H1 (cell line): Measurements from ENCODE around the gene MYBPC3. TPM values are rescaled to one million over a fixed set of nuclear protein-coding genes. Genes with fewer than 3 reads are reported as not detected.

Source experiments
- RAD21 ChIP-seq, 2 experiments: IDR thresholded peaks in 1 of 2; conservative IDR thresholded peaks in 1 of 2; 2 replicates each; pipeline ENCODE4 v1.6.1; 2011; ENCODE audit warnings: low read depth in 2 of 2, low read length in 2 of 2, improper control_type of control experiment in 1 of 2, inconsistent platforms in 1 of 2, mild to moderate bottlenecking in 1 of 2, moderate library complexity in 1 of 2
- RXRA ChIP-seq: IDR thresholded peaks from 2 replicates; pipeline ENCODE4 v1.6.1; 2011; ENCODE audit warnings: low read depth, mild to moderate bottlenecking, low read length, moderate library complexity; ENCODE audit not compliant: insufficient read depth
- polyA plus RNA-seq, 7 experiments: library from polyadenylated mRNA; depleted of rRNA in 3 of 7; stranded (reverse) in 5 of 7; unstranded in 2 of 7; fragments of >200 nt in 5 of 7; fragments of 200-250 nt in 2 of 7; gene quantifications; 1 replicate in 5 of 7; 2 replicates in 1 of 7; 4 replicates in 1 of 7; pipeline versions ENCODE4 v1.2.1 to v1.2.3, GENCODE V29; 2011 to 2013; ENCODE audit warnings: missing spikeins in 2 of 7, mixed read lengths in 2 of 7
- total RNA-seq: library from RNA; stranded (reverse); fragmentation: NEBNext Ultra II Directional; extraction: Animal tissue kit (Norgen Biotek cat#: 25700); gene quantifications from 2 replicates; pipeline ENCODE4 v1.2.1, GENCODE V29; 2021

MYBPC3 gene
- total and polyA plus RNA-seq, 2 of the 8 experiments (the other 6 are each of a cell fraction or from before 2014, with no cell fraction given) = 0.05 TPM; not detected in 1

DNA sequence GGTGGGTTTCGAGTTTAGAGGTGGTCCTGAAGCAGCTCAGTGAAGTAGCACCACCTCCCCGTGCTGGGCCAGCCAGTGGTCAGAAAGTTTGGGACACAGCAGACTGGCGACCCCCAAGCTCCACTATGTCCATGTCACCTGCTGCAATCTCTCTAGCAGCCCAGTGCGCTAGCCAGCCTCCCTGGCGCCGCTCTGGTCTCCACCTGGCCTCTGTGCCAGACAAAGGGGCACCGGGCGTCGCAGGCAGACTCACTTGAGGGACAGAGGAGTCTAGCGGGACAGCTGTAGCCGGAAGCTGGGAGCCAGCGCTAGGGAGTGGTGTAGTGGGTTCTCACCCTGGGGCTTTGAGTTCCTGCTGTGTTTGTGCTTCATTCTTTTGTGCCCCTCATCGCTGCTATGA lies 25.5 kb downstream of the MYBPC3 start (continued):
- TF ChIP-seq RXRA (no peak), RAD21 (IDR thresholded peaks at IDR 0.05 in 1 of 2, conservative IDR thresholded peaks at IDR 0.05 in 1 of 2; ENCODE audit: low read depth in 2 of 2, low read length in 2 of 2) (no peak)
